ENCODE data around the gene FBXO46. TPM values are rescaled to one million over a fixed set of nuclear protein-coding genes. Genes with fewer than 3 reads are reported as not detected.

Gene FBXO46
- total and polyA plus RNA-seq, 10 of the 15 experiments (the other 5 are each of a cell fraction or from before 2014, with no cell fraction given) = 2.5 to 61.5 (median 13.7) TPM

GRCh38 chr19:45768984-45769782, 38.5 kb upstream of the FBXO46 start, which contains the start of gene SIX5:
TSS of gene SIX5 (minus strand) at chr19:45769252. CDS start at chr19:45768844, 408 bp downstream.
- in situ Hi-C loops (cut with MboI) = no loop called here
- intact Hi-C loops (cut with micrococcal nuclease; ENCODE audit: unreplicated experiment) = loop anchor here (2.0 to 5.0 kb wide), 3 partner anchors 24 to 77 kb away; partner anchors contain the start of genes DMWD, FBXO46, MEIOSIN and QPCTL
- Histone ChIP-seq H4K20me1 (ENCODE audit: control insufficient read depth, insufficient read depth) (no peaks in the 10 kb centered on the region), H3K4me1 (ENCODE audit: control insufficient read depth, insufficient read depth, low read length) (peaks cover 4% of the 10 kb centered on the region), H2AFZ (ENCODE audit: control insufficient read depth, low read depth, low read length) (peak within 1 kb of the TSS; percentile 86), H3K9ac (ENCODE audit: control insufficient read depth, insufficient read depth, low read length) (peak within 1 kb of the TSS; percentile 75), H3K4me3 (peak within 1 kb of the TSS; percentile 98), H3K27ac (ENCODE audit: control insufficient read depth, insufficient read depth) (peak within 1 kb of the TSS; percentile 80), H3K36me3 (ENCODE audit: control insufficient read depth in 2 of 2, insufficient read depth in 2 of 2, low read length in 1 of 2) (no peaks in the 10 kb centered on the region), H3K9me3 (replicated peaks; ENCODE audit: control insufficient read depth, insufficient read depth, low read length) (no peaks in the 10 kb centered on the region), H3K79me2 (ENCODE audit: control insufficient read depth, insufficient read depth, low read length) (no peaks in the 10 kb centered on the region; the same call in 1 of the 2 replicates), H3K4me2 (ENCODE audit: control insufficient read depth, insufficient read depth) (peak within 1 kb of the TSS; percentile 98), H3K27me3 (replicated peaks in 1 of 2; ENCODE audit: control insufficient read depth in 2 of 2, insufficient read depth in 2 of 2, low read length in 1 of 2) (no peaks in the 10 kb centered on the region)
- BruUV-seq (replicated peaks) = no TSS peak
- ATAC-seq (peak; percentile 82), DNase-seq (ENCODE audit: low read depth, low spot score) (peak; percentile 89), FAIRE-seq (peak; percentile 95)
- ChIA-PET RAD21 (ENCODE audit: unreplicated experiment) (interaction anchor here (0.5 to 3.6 kb wide), 30 partner anchors 10 to 1362 kb away, joined by 3 to 63 read pairs (median 6); partner anchors contain the start of genes DMWD, FBXO46, FOXA3 and IRF2BP1), SMC1A (ENCODE audit: uncharacterized antibody, unreplicated experiment) (interaction anchor here (0.6 to 3.2 kb wide), 15 partner anchors 10 to 345 kb away, joined by 3 to 24 read pairs (median 4); partner anchors contain the start of genes DMWD, FBXO46 and SYMPK), POLR2A (interaction anchor here (0.5 to 3.3 kb wide), 31 partner anchors 8 to 947 kb away, joined by 3 to 28 read pairs (median 4); partner anchors contain the start of genes CCDC61, DMWD, FBXO46 and IRF2BP1), CTCF (interaction anchor here (0.5 to 4.5 kb wide), 39 partner anchors 9 to 485 kb away, joined by 3 to 110 read pairs (median 5); partner anchors contain the start of genes CCDC61, DMWD, FBXO46 and FOXA3)
- WGBS (ENCODE audit: insufficient coverage, insufficient replicate concordance, low lambda C conversion rate, missing lambda C conversion rate) = under 1% methylated on average over 70 of the region's 70 CpGs
- no peak for TF ChIP-seq JUNB (IDR thresholded peaks at IDR 0.05)
- no peak for TF ChIP-seq KLF5 (IDR thresholded peaks at IDR 0.05; ENCODE audit: partially characterized antibody)
- no peak for TF ChIP-seq PKNOX1 (IDR thresholded peaks at IDR 0.05)
- no peak for TF ChIP-seq ZBTB11 (CRISPR knock-in tag; IDR thresholded peaks at IDR 0.05)
- TF ChIP-seq MEF2B (IDR thresholded peaks at IDR 0.05; ENCODE audit: partially characterized antibody, poor library complexity, severe bottlenecking) = no peak
- TF ChIP-seq ZBTB4 (CRISPR knock-in tag; IDR thresholded peaks at IDR 0.05) = no peak
- no peak for TF ChIP-seq STAT3 (IDR thresholded peaks at IDR 0.05; ENCODE audit: low read depth, low read length)
- TF ChIP-seq NFIC (IDR thresholded peaks at IDR 0.05; ENCODE audit: low read depth, low read length) = no peak
- no peak for TF ChIP-seq CHD1 (IDR thresholded peaks at IDR 0.05; ENCODE audit: low read depth, low read length)
- no peak for TF ChIP-seq IRF3 (IDR thresholded peaks at IDR 0.05)
- TF ChIP-seq NFYB (IDR thresholded peaks at IDR 0.05; ENCODE audit: insufficient read depth, low read depth, low read length) = peak; percentile 87
- no peak for TF ChIP-seq LARP7 (IDR thresholded peaks at IDR 0.05)
- peak; percentile 65; the same call in 1 of the 2 replicates for TF ChIP-seq NBN (IDR thresholded peaks at IDR 0.05)
